GM21723 (cell line): ENCODE results near the gene CRY2.

ENCODE experiments used
- ATAC-seq: cut with Tn5 transposase; IDR thresholded peaks from one replicate; pipeline ENCODE4 v1.9.1; 2021; ENCODE audit warnings: mild to moderate bottlenecking, moderate library complexity; ENCODE audit not compliant: unreplicated experiment

The CRY2 gene

DNA sequence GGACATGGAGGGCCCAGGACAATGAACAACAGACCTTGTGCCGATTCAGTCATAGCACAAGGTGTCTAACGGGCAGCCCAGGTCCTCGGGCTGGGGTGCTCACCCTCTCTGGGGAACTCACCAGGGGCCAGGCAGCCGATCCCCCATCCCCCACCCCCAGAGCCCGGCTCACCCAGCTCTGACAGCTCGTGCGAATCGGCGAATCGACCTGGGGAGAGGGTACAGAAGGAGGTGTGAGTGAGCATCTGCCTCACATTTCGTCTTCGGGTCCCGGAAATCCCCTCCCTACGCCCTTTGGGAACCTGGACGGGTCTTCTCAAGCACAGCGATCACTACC lies 70.0 kb downstream of the CRY2 start:
- peak; percentile 3 for ATAC-seq

GRCh38 chr11:45917623-45918330 lies 70.5 kb downstream of the CRY2 start, which contains the start of gene PEX16:
Gene PEX16 (minus strand): TSS chr11:45917877. CDS start chr11:45917811, 66 bp downstream.
- ATAC-seq = peak; percentile 89

GRCh38 chr11:45918331-45918941 lies 71.2 kb downstream of the CRY2 start:
- ATAC-seq = peak; percentile 37

- ATAC-seq = no peak
Observed at GRCh38 chr11:45918962-45919675, 71.8 kb downstream of the CRY2 start.

GRCh38 chr11:45919806-45920530 lies 72.7 kb downstream of the CRY2 start:
- no peak for ATAC-seq

GRCh38 chr11:45920531-45921477 lies 73.5 kb downstream of the CRY2 start:
- no peak for ATAC-seq

DNA sequence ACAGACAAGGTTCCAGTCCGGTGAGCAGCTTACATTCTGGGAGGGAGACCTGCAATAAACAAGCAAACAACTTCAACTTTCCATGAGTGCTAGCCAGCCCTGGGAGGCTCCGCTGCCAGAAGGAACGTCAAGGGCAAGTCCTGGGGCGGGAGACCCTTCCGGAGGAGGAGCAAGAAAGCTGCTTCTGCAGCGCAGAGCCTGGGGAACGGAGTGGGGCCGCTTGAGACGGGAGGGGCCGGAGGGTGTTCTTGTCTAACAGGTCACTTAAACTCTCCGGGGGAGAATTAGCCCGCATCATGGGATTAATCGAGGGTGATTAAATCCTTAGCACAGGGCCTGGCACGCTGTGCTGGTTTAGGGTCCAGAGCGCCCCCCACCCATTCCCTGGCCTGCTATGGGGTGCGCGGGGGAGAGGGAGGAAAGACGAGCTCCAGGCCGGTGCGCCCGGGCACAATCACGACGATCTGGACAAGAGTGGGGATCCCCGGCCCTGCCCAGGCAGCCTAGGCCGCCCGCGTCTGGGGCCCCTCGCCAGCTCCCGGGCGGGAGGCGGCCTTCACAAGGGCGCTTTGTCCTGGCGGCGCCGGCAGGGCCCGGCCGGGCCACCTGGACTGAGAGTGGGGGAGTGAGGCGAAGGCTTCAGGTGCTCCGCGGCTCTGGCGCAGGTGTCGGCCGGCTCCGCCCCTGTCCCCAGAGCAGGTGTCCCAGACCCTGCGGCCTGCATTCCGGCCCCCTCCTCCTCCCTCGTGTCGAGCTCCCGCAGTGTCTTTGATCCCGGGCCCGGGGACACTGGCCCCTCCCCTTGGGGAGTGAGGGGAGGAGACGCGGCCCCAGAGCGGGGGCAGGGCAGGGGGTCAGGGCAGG lies 74.5 kb downstream of the CRY2 start:
- no peak for ATAC-seq

GRCh38 chr11:45922425-45923082 lies 75.3 kb downstream of the CRY2 start, which contains the start of gene LARGE2:
Gene LARGE2 (plus strand): TSS chr11:45922656. CDS start chr11:45922883, 227 bp downstream.
- ATAC-seq = no peak

DNA sequence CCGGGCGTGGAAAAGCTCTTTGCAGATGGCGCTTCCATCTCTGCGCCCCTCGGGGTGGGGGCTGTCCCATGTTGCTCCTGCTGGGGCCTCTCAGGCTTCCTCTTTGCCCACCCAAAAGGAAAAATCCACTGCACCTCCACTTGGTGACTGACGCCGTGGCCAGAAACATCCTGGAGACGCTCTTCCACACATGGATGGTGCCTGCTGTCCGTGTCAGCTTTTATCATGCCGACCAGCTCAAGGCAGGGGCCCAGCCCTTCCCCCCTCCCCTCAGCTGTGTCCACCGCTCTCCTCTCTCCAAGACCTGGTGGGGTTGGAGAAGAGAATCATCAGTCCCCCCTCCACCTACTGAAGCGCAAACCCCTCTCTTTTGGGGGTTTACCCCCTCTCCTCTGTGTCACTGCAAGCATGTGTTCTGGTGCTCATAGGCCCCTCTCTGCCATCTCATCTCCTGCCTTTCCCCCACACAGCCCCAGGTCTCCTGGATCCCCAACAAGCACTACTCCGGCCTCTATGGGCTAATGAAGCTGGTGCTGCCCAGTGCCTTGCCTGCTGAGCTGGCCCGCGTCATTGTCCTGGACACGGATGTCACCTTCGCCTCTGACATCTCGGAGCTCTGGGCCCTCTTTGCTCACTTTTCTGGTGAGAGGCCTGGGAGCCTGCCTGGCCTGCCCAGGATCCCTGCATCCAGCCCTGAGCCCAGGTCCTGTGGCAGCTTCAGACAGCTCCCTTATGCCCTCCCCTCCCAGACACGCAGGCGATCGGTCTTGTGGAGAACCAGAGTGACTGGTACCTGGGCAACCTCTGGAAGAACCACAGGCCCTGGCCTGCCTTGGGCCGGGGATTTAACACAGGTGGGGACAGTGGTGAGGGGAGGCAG lies 77.0 kb downstream of the CRY2 start:
- no peak for ATAC-seq

GRCh38 chr11:45924927-45925326 lies 77.7 kb downstream of the CRY2 start:
- ATAC-seq = no peak

GRCh38 chr11:45925550-45925949 lies 78.3 kb downstream of the CRY2 start:
- ATAC-seq = no peak

DNA sequence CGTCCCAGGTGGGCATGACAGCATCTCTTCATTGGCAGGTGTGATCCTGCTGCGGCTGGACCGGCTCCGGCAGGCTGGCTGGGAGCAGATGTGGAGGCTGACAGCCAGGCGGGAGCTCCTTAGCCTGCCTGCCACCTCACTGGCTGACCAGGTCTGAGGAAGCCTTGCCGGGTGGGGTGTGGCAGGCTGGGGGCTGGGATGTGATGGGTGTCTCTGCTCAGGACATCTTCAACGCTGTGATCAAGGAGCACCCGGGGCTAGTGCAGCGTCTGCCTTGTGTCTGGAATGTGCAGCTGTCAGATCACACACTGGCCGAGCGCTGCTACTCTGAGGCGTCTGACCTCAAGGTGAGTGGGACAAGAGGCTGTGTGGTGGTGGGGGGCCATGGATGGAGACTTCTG lies 78.7 kb downstream of the CRY2 start:
- no peak for ATAC-seq

DNA sequence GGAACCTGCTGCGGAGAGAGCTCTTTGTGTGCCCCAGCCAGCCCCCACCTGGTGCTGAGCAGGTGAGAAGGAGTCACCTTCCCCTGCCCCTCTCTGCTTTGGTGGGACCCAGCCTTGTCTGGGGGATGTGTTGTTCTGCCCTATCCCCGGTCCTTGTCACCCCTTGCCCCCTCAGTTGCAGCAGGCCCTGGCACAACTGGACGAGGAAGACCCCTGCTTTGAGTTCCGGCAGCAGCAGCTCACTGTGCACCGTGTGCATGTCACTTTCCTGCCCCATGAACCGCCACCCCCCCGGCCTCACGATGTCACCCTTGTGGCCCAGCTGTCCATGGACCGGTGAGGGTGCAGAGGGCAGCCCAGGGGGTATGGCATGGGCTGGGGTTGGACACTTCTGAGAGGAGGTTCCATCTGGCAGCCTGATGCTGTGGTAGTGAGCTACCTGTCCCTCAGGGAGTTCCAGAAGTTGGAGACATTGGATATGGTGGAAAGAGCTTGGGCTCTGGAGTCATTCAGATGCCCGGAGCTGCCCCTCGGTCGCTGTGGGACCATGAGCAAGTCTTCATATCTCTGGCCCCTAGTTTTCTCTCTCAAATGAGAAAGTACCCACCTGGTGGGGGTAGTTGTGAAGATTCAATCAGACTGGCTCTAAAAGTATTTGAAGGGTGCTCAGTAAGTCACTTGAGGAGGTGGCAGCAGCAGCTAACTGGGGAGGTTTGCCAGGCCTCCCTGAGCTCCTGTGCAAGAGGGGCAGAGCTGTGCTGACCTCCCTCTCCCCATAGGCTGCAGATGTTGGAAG lies 79.5 kb downstream of the CRY2 start:
- ATAC-seq = no peak

DNA sequence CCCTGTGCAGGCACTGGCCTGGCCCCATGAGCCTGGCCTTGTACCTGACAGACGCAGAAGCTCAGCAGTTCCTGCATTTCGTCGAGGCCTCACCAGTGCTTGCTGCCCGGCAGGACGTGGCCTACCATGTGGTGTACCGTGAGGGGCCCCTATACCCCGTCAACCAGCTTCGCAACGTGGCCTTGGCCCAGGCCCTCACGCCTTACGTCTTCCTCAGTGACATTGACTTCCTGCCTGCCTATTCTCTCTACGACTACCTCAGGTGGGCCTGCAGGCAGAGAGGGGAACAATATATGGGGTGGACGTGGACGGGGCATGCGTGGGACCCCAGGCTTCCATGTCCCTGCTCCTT lies 80.0 kb downstream of the CRY2 start:
- no peak for ATAC-seq

GRCh38 chr11:45927684-45928413 lies 80.6 kb downstream of the CRY2 start:
- ATAC-seq = no peak

DNA sequence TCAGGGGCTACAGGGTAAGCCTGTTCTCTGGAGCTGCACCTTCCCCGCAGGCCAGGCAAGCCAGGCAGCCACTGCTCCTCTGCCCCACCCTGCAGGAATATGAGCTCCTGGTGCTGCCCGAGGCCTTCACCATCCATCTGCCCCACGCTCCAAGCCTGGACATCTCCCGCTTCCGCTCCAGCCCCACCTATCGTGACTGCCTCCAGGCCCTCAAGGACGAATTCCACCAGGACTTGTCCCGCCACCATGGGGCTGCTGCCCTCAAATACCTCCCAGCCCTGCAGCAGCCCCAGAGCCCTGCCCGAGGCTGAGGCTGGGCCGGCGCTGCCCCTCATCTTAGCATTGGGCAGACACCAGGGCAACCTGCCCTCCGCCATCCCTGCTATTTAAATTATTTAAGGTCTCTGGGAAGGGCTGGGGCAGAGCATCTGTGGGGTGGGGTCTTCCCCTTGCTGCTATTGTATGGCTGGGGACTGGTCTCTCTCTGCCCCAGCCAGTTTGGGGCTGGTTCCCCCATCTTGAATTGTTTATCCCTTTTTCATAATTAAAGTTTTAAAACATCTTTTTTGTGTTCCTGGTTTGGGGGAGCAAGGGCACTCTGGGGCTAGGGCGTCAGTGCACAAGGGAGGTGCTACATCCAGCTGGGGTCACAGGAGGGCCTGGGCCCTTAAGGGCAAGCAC lies 81.4 kb downstream of the CRY2 start:
- ATAC-seq = no peak
